CD4-positive, alpha-beta T cell treated with Interleukin-1 beta for 1 hour (primary cell): ENCODE results near the gene DHX57.
A peak's percentile ranks its signal among the peaks of the same experiment; 100 is the strongest.
"Not testable (repeated sequence)": the region's sequence is repeated elsewhere in the genome, so short reads cannot be mapped to it uniquely, and the experiment has no call there.

Experiments
- DNase-seq, 2 donors: peaks; one replicate each; pipeline ENCODE4 v3.0.0-alpha.2; 2020 to 2022

DHX57 gene

DNA sequence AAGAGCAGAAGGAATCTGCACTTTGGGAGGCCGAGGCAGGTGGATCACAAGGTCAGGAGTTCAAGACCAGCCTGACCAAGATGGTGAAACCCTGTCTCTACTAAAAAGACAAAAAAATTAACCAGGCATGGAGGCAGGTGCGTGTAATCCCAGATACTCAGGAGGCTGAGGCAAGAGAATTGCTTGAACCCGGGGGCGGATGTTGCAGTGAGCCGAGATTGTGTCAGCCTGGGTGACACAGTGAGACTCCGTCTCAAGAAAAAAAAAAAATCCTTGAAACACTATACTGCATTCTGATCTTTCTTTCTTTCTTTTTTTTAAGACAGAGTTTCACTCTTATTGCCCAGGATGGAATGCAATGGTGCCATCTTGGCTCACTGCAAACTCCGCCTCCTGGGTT, 80.7 kb downstream of the DHX57 start:
- DNase-seq, result not testable (repeated sequence)

DNA sequence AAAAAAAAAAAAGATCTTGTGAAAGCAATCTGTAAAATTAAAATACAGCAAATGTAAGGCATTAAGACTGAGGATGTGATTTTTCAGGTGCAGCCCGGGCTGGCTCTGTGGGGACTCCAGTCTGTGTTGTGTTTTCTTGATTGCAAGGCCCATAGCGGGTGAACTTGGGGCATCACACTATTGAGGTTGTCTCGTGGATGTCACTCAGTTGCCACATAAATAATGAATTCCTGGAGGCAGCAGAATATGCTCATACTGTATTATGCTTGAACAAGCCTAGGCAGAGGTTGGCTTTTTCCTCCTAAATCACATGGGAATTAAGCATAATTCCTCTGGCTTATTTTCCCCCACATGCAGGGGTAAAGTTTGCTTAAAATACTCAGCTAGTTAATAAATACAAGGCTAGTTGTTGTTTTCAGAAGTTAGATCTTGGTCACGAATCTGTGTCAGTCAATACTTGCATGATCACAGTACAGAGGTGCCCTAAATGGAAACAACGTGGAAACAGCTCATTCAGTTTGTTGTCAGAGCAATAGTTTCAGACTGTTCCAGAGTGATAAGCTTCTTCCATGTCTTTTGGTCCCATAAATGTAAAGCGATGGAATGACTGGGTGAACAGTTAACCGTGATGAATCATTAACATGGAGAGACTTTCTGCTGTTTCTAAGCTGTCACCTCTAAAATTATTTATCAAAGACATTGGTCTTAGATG, 81.3 kb downstream of the DHX57 start:
- no peak for DNase-seq

DNA sequence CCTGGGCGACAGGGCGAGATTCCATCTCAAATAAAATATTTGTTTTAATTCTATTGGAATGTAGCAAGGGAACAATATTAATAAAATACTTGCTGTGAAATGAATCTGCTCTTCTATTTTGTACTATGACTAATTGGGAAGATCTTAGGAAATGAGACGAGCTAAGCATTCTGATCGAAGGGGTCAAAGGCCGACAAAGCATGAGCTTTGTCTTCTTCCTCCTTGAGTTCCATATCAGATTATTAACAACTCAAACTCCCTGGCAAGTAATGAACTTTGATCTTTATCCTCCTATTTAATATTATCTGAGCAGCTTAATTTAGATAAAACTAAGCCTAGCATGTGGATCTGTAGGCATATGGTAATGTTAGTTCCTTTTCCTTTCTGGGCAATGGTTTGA, 82.2 kb downstream of the DHX57 start:
- no peak for DNase-seq

DNA sequence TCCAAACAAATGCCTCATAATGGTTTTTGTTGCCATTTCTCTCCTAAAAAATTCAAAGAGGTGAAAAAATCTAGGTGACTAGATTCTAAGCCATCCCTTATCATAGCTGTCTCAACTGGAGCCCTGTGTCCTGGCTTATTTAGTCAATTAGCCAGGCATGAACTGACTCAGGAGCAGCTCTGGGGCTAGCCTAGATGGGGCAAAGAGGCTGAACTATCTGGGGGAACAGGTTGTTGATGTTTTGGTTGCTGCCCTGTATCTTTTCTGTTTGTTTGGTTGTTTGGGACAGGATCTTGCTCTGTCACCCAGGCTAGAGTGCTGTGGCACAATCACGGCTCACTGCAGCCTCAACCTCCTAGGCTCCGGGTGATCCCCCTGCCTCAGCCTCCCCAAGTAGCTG, 83.0 kb downstream of the DHX57 start:
- DNase-seq, result no peak

DNA sequence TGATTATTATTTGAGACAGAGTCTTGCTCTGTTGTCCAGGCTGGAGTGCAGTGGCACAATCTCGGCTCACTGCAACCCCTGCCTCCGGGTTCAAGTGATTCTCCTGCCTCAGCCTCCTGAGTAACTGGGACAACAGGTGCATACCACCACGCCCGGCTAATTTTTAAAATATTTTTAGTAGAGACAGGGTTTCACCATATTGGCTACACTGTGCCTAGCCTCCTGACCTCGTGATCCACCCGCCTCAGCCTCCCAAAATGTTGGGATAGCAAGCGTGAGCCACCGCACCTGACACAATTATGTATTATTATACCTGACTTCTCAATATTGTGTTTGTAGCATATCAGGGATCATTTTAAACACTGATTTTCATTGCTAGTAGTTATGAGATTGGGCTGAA, 83.4 kb downstream of the DHX57 start:
- not testable (repeated sequence) for DNase-seq

DNA sequence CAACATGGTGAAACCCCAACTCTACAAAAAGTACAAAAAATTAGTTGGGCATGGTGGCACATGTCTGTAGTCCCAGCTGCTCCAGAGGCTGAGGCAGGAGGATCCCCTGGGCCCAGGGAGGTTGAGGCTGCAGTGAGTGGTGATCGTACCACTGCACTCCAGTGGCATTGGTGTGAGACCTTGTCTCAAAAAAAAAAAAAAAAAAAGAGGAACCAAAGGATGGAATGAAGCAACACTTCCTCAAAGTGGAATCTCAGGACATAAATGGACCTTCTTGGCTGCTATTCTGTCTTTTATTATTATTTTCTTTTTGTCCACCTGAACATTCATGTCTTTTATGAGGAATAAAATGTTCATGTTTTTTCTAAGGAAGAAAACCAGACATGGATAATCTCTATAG, 84.0 kb downstream of the DHX57 start:
- DNase-seq, result no peak

DNA sequence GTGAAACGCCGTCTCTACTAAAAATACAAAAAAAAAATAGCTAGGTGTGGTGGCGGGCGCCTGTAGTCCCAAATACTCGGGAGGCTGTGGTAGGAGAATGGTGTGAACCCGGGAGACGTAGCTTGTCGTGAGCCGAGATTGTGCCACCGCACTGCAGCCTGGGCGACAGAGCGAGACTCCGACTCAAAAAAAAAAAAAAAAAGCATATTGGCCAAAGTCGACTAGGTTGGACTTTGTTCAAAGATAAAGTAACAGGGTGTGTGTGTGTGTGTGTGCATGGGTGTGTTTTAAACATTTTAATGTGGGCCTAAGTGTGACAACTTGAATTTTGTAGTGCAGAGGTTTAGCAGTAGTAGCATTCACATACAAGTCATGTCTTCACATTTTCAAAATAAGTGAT, 86.0 kb downstream of the DHX57 start:
- DNase-seq, result no peak

DNA sequence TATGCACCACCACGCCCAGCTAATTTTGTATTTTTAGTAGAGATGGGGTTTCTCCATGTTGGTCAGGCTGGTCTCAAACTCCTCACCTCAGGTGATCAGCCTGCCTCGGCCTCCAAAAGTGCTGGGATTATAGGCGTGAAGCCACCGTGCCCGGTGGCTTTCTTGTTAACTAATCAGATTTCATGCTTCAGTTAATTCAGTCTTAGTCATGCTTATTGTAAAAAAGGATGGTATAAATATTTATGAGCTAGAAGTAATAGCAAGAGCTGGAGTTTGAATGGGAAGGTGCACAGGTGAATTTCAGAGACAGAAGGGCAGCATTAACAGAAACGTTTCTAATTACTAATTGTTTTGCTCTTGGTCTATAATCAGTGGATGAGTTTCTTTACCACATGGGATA, 87.4 kb downstream of the DHX57 start:
- DNase-seq, result no peak

DNA sequence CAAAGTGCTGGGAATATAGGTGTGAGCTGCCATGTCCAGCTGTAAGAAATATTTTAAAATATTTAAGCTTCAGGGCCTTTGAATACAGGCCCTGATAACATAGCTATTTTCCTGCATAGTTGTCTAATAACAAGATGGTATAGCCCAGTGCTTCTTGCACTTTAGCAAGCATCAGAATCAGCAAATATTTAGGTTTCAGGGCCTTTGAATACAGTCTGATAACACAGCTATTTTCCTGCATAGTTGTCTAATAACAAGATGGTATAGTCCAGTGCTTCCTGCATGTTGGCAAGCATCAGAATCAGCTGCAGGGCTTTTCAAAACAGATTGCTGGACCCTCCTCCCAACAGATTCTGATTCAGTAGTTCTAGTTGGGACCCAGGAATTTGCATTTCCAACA, 92.1 kb downstream of the DHX57 start:
- no peak for DNase-seq

DNA sequence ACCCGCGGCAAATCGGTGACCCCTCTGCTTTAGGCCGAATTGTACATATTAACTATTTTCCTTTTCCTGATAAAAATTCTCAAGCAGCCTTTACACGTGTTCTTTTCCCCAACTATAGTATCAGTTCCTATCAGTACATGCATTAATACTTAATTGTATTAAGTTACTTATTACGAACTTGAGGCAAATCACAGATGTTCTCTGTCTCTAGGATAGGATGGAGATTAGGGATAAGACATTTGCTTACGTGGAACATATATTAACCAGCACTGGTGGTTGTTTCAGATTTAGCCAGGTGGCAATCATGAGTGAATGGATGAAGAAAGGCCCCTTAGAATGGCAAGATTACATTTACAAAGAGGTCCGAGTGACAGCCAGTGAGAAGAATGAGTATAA, 97.0 kb downstream of the DHX57 start:
- DNase-seq, result no peak

DNA sequence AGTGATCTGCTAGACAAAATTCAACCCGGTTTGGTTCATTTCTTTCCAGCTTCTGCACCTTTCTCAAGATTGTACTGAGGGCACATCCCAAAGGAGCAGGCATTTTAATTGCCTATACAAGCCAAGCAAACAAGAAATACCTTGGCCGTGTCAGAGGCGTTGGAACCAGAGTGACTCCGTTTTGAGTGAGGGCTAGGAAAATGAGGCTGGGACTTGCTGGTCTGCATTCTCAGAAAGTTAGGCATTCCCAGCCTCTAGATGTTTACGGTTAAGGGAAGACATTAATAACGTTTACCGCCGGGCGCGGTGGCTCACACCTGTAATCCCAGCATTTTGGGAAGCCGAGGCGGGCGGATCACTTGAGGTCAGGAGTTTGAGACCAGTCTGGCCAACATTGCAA, 99.2 kb downstream of the DHX57 start:
- no peak for DNase-seq

DNA sequence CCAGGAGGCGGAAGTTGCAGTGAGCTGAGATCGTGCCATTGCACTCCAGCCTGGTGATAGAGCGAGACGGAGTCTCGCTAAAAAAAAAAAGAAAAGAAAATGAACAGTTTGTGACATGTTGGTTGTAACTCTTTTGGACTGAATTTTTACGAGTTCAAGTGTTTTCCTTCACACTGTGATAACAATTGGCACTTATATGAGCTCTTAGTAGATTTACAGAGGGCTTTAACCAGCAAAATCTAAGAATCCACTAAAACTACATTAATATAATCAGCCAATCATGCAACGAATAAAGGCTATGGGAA, 99.9 kb downstream of the DHX57 start:
- no peak for DNase-seq

DNA sequence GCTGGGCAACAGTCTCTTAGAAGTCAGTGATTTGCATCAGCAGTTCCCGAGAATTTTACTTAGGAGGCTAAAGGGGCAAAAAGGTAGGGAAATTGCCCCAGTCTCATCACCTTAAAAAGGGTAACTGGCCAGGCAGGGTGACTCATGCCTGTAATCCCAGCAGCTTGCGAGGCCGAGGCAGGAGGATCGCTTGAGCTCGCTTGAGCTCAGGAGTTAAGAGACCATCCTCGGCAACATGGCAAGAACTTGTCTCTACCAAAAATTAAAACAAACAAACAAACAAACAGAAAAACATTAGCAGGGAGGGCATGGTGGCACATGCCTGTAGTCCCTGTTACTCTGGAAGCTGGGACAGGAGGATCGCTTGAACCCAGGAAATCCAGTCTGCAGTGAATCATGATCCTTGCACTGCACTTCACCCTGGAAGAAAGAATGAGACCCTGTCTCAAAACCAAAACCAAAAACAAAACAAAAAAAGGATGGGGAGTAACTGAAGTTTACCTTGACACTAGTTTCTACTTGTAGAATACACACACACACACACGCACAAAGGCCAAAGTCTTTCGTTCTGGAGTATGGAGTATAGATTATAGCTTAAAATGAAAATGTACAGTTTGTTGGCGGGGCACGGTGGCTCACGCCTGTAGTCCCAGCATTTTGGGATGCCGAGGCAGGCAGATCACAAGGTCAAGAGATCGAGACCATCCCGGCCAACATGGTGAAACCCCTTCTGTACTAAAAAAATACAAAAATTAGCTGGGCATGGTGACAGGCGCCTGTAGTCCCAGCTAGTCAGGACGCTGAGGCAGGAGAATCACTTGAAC, 100.4 kb downstream of the DHX57 start:
- DNase-seq, result no peak

DNA sequence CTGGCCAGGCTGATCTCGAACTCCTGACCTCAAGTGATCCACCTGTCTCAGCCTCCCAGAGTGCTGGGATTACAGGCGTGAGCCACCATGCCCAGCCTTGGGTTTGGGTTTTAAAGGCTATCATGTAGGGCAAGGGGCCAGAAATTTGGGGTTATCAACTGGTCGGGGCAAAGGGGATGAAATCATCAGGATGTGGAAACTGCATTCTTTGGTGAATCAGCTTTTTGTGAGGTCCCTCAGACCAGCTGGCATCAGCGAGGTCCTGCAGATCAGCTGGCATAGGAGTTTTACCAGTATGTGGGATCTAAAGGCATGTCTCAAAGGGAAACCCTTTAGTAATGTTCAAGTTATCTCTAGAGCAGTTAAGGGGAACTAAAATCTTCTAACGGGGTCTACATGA, 104.1 kb downstream of the DHX57 start:
- no peak for DNase-seq

DNA sequence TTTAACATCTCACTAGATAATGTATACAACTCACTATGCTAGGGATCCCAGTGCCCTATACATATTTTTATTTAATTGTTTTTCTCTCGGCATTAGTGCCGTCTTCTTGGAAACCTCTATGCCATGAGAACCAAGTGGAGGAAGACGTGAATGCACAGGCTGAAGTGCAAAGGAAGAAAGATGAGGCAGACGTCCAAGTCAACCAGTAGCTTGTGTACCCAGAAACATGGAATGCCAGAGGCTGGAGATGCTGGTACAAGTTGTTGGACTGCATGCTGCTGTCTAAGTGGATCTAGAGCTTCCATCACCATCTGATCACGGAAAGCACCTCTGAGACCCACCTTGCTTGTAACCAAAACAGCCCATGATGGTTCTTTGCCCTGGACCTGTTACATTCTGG, 110.2 kb downstream of the DHX57 start:
- no peak for DNase-seq

DNA sequence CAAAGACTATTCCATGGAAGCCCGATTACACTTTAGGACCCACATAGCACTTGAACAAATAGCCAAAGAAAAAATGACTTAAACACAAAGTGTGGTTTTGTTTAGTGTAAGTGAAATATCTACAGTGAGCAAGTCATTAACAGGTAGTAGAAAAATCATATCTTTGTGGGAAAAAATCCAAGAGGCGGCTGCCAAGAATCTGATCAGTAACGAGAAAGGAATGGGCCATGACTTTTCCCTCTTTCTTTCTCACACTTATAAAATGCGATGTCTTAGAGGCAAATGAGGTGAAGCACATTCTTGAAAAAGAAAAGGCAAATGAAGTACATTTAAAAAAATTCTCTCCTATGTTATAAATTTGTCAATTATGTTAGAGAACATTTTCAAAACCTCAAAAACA, 110.6 kb downstream of the DHX57 start:
- no peak for DNase-seq

DNA sequence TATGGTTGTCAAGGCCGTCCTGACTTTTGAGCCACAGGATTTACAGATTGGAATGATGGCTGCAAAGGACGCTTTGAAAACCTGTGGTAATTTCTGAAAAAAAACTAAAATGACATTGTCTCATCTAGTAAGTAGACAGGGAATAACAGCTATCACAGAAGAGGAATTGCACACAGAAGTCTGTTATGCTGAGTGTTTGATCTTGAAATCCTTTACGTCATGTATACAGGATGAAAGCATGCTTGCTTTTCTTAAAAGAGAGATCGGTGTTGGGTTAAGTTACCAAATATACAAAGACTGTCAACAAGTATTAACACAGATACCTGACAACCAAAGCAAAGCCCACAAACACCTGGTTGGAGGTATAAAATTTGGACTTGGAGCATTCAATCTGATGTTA, 112.0 kb downstream of the DHX57 start:
- DNase-seq, result no peak

DNA sequence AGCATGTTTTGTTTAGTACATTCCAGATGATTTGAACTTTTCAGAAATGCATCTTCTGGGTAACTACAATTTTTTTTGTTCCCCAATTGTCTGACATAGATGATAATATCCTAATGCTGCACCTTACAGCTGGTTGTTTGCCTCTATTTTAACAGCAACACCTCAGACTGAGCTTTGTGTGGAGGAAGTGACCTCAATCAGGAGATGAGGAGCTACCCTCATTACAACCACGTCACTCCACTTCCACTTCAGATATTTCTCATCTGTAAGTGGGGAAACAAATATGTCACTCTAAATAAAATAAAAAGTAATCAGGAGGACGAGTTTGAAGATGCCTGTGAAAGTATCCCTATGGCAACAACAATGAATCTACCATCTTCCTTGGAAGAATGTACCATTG, 112.5 kb downstream of the DHX57 start:
- no peak for DNase-seq

DNA sequence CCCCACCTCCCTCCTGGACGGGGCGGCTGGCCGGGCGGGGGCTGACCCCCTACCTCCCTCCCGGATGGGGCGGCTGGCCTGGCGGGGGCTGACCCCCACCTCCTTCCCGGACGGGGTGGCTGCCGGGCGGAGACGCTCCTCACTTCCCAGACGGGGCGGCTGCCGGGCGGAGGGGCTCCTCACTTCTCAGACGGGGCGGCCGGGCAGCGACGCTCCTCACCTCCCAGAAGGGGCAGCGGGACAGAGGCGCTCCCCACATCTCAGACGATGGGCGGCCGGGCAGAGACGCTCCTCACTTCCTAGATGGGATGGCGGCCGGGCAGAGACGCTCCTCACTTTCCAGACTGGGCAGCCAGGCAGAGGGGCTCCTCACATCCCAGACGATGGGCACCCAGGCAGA, 119.8 kb downstream of the DHX57 start:
- DNase-seq, result not testable (repeated sequence)

DNA sequence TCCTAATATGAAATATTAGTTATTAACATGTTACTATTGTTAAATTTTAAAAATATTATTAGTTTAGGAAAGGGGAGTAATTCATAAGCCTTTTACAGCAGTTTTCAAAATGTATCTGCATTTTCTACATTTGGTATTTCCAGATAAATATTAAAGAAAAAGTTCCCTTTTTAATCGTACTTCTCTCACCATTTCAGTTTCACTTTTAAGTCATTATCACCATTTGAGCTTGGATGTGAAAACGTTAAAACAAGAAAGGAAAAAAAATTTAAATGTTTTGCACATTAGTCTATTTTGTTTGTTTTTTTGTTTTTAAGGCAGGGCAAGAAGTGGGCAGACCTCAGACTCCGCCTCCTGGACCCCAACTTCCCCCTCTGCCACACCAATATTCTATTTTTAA, 121.2 kb downstream of the DHX57 start:
- DNase-seq, result no peak

DNA sequence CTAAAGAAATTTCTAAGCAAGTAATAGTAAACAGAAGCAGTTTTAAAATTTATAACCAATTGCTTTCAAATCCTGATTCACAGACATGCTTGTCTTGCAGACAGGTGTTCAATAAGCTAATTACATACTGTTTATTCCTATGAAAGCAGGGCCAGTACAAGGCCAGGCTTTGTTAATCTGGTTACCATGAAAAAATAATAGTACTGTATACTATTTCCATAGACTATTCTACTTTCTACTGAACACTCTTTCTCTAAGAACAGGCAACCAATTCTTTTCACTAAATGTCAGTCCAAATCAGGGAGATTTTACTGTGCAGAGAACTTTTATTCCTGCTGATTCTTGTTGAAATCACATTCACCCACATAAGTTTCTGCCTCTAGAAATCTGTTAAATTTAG, 121.7 kb downstream of the DHX57 start:
- DNase-seq, result no peak

DNA sequence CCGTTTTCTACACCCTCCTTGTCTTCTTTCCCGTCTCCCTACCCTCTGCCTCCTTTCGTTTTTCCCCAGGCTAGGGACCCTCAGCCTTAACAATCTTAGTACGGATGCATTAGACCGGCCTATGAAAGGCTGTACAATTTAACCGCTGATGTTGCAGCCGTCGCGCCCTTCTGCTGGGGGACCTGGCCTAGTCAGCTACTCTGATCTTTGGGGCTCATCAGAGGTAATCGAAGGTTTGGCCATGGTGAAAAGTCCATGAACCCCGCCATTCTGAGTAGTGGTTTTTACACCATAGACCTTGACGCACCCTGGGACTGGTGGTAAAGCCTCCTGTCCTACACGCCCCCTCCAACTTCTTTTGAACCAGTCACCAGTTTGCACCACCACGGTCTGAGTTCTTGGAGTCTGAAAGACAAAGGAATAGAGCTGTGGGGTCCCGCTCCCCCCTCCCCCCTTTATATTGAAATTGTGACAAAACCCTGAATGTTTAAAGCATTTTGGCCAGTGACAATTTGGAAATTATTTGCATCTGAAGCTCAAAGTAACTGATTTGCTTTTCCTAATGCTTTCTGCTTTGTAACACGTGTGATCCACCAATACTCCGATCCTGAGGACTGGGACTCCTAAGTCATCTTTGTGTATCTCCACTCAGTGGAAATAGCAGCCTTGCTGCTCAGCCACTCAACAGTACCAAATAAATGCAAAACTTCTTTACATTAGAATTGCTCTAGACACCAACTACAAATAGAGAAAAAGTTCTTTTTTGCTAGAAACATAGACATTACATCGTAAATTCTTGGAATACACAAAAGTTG, 123.9 kb downstream of the DHX57 start:
- no peak for DNase-seq

DNA sequence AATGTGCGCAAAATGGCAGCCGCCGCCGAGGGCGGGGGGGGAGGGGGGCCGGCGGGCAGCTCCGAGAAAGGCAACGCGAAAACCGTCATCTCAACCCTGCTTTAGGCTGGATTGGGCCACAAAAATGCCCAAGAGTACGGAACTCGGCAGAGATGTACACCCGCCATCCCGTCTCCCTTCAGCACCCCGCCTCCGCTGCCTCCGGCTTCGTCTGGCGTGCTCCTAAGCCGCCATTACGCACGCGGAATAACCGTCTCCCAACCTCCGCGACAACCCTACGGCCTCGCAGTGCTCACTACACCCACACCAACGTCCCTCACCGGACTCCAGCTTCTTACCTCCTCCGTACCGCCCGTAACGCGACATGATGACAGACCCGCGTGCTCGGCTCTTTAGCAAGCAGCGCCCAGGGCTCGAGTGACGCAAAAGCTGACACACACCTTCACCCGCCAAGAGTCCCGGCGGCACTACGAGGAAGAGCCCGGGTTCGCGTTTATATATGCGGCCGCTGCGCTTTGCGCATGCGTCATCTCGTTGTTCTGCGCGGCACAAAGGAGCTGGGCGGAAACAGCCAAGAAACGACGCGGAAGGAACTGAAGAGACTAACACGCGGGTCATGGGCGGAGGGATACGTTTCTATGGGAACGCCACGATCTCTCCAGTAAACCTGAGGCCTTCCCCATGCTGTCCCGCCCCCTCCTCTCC, 124.7 kb downstream of the DHX57 start, which contains the start of gene SRSF7:
Gene SRSF7 (minus strand): TSS at position 471 of the 705 bp plus-strand sequence. CDS start 105 bp downstream, at position 366.
- peak; percentile 98 to 99 for DNase-seq
